Upper lobe of left lung (tissue), 6 donors: ENCODE measurements around the gene B3GNT5. TPM values are rescaled to one million over a fixed set of nuclear protein-coding genes. Genes with fewer than 3 reads are reported as not detected.
A peak's percentile ranks its signal among the peaks of the same experiment; 100 is the strongest.

Experiments used
- ATAC-seq, 2 donors: fragments of 200-7000 bp; cut with Tn5 transposase; one replicate each; pipeline ENCODE4 v1.9.1; 2022; ENCODE audit warnings: mild to moderate bottlenecking in 2 of 2, moderate library complexity in 2 of 2; ENCODE audit not compliant: low FRiP score in 2 of 2
- DNase-seq, 2 donors: peaks; one replicate each; pipeline ENCODE4 v3.0.0-alpha.2; 2019 to 2020
- H3K27ac ChIP-seq, 4 donors: fragments of 200-600 bp; sonication (generic); one replicate each; pipeline ENCODE4 v1.5.1; 2016 to 2019
- H3K27me3 ChIP-seq, 4 donors: fragments of 200-600 bp; sonication (generic); one replicate each; pipeline ENCODE4 v1.5.1; 2017 to 2019
- H3K36me3 ChIP-seq, 4 donors: fragments of 200-600 bp; sonication (generic); one replicate each; pipeline ENCODE4 v1.5.1; 2016 to 2019
- H3K4me1 ChIP-seq, 4 donors: fragments of 200-600 bp; sonication (generic); one replicate each; pipeline ENCODE4 v1.5.1; 2018 to 2019
- H3K4me3 ChIP-seq, 4 donors: fragments of 200-600 bp; sonication (generic); one replicate each; pipeline ENCODE4 v1.5.1; 2017 to 2019; ENCODE audit warnings: mild to moderate bottlenecking in 2 of 4, moderate library complexity in 1 of 4
- H3K9me3 ChIP-seq, 4 donors: fragments of 200-600 bp; sonication (generic); one replicate each; pipeline ENCODE4 v1.5.1; 2018 to 2019
- CTCF ChIP-seq, 6 experiments: fragments of 450-650 bp in 4 of 6; fragments of 200-600 bp in 2 of 6; sonication (generic) in 2 of 6; IDR thresholded peaks; one replicate each; pipeline ENCODE4 v1.5.1; 2016 to 2019; ENCODE audit warnings: antibody characterized with exemption in 6 of 6
- EP300 ChIP-seq, 4 donors: sonication (generic); formaldehyde crosslinking; IDR thresholded peaks; one replicate each; pipeline ENCODE4 v1.5.1; 2017; ENCODE audit warnings: antibody characterized with exemption in 4 of 4, control low read depth in 2 of 4
- POLR2A ChIP-seq, 4 donors: fragments of 450-650 bp; IDR thresholded peaks; one replicate each; pipeline ENCODE4 v1.5.1; 2016 to 2017; ENCODE audit warnings: antibody characterized with exemption in 4 of 4, mild to moderate bottlenecking in 2 of 4
- POLR2AphosphoS5 ChIP-seq, 2 donors: sonication (generic); formaldehyde crosslinking; IDR thresholded peaks; one replicate each; pipeline ENCODE4 v1.5.1; 2017; ENCODE audit warnings: antibody characterized with exemption in 2 of 2
- WGBS, 2 donors: methylation state at CpG; one replicate each; pipeline ENCODE4 v1.1.5; 2017 to 2018; 5-methylcytosine and 5-hydroxymethylcytosine counted together
- total RNA-seq, 6 donors: library from RNA; depleted of rRNA in 4 of 6; stranded (reverse); fragments of >200 nt in 4 of 6; gene quantifications; one replicate each; pipeline versions ENCODE4 v1.1.0 to v1.2.1, GENCODE V29; 2016 to 2021
- donor health status: DM: no; HTN: no; CAD: no; lungs with moderate emphysema.
- donor health status: DM: no; HTN: yes; CAD: no; lungs with severe emphysema.

The B3GNT5 gene
- total RNA-seq, 6 donors from 2014 or later, result 15.7 to 44.5 (median 28.3) TPM

- no peaks in the 10 kb centered on the region for H3K27me3 ChIP-seq
- peaks cover 6 to 18% (median 14%) of the 10 kb centered on the region in 4 donors for H3K4me1 ChIP-seq
- H3K4me3 ChIP-seq, result peak overlapping the region in 1 of 4 donors; percentile 3
- H3K9me3 ChIP-seq, result no peaks in the 10 kb centered on the region
- DNase-seq (peak; percentile 16 to 53), ATAC-seq (peak; percentile 70 to 77)
- no peak for TF ChIP-seq CTCF (IDR thresholded peaks at IDR 0.05)
- TF ChIP-seq EP300 (IDR thresholded peaks at IDR 0.05), result peak in 2 of 4 donors; percentile 12 to 24
- peak overlapping the region; percentile 69 to 83 (median 79) for H3K27ac ChIP-seq
- no peaks in the 10 kb centered on the region for H3K36me3 ChIP-seq
- WGBS, 2 donors, result 46 to 52% methylated on average over 9 of the region's 9 CpGs
Measured at GRCh38 chr3:183210862-183211341, 42.2 kb upstream of the B3GNT5 start.

GRCh38 chr3:183211352-183211751 lies 41.7 kb upstream of the B3GNT5 start:
- H3K36me3 ChIP-seq, result no peaks in the 10 kb centered on the region
- peak; percentile 66 to 91 for ATAC-seq
- peak overlapping the region; percentile 69 to 83 (median 79) for H3K27ac ChIP-seq
- DNase-seq, result peak in 1 of 2 donors; percentile 65
- H3K4me1 ChIP-seq, result peaks cover 6 to 18% (median 14%) of the 10 kb centered on the region in 4 donors
- H3K27me3 ChIP-seq, result no peaks in the 10 kb centered on the region
- H3K4me3 ChIP-seq, result peak overlapping the region in 1 of 4 donors; percentile 3
- TF ChIP-seq POLR2AphosphoS5 (IDR thresholded peaks at IDR 0.05) (peak; percentile 68 to 72), EP300 (IDR thresholded peaks at IDR 0.05) (no peak), POLR2A (IDR thresholded peaks at IDR 0.05) (peak in 1 of 4 donors; percentile 10)
- 51 to 59% methylated on average over 9 to 13 of the region's 13 CpGs for WGBS, 2 donors
- no peaks in the 10 kb centered on the region for H3K9me3 ChIP-seq

- Histone ChIP-seq H3K27me3 (no peaks in the 10 kb centered on the region), H3K36me3 (no peaks in the 10 kb centered on the region), H3K4me3 (no peak overlapping the region), H3K4me1 (peaks cover 6 to 18% (median 14%) of the 10 kb centered on the region in 4 donors), H3K9me3 (no peaks in the 10 kb centered on the region), H3K27ac (peak overlapping the region; percentile 69 to 83 (median 79))
- TF ChIP-seq CTCF (IDR thresholded peaks at IDR 0.05), result no peak
- no peak for TF ChIP-seq POLR2AphosphoS5 (IDR thresholded peaks at IDR 0.05)
- no peak for TF ChIP-seq POLR2A (IDR thresholded peaks at IDR 0.05)
- no peak for TF ChIP-seq EP300 (IDR thresholded peaks at IDR 0.05)
- no peak for DNase-seq
- WGBS, 2 donors, result 59 to 71% methylated on average over 12 of the region's 12 CpGs
- ATAC-seq, result no peak
Measured at GRCh38 chr3:183212096-183212495, 41.0 kb upstream of the B3GNT5 start.

GRCh38 chr3:183212565-183212964 lies 40.5 kb upstream of the B3GNT5 start:
- H3K9me3 ChIP-seq, result no peaks in the 10 kb centered on the region
- TF ChIP-seq POLR2AphosphoS5 (IDR thresholded peaks at IDR 0.05), result peak; percentile 23 to 26
- no peak for TF ChIP-seq CTCF (IDR thresholded peaks at IDR 0.05)
- TF ChIP-seq EP300 (IDR thresholded peaks at IDR 0.05), result no peak
- no peak for TF ChIP-seq POLR2A (IDR thresholded peaks at IDR 0.05)
- ATAC-seq (peak; percentile 60 to 67), DNase-seq (peak in 1 of 2 donors; percentile 31)
- H3K36me3 ChIP-seq, result no peaks in the 10 kb centered on the region
- peak overlapping the region; percentile 69 to 83 (median 79) for H3K27ac ChIP-seq
- 32 to 43% methylated on average over 6 to 7 of the region's 7 CpGs for WGBS, 2 donors
- peaks cover 6 to 18% (median 14%) of the 10 kb centered on the region in 4 donors for H3K4me1 ChIP-seq
- no peaks in the 10 kb centered on the region for H3K27me3 ChIP-seq
- H3K4me3 ChIP-seq, result no peak overlapping the region

- peaks cover 6 to 18% (median 14%) of the 10 kb centered on the region in 4 donors for H3K4me1 ChIP-seq
- no peak overlapping the region for H3K4me3 ChIP-seq
- 58 to 75% methylated on average over 3 of the region's 3 CpGs for WGBS, 2 donors
- no peak for ATAC-seq
- no peaks in the 10 kb centered on the region for H3K27me3 ChIP-seq
- TF ChIP-seq POLR2A (IDR thresholded peaks at IDR 0.05) (no peak), EP300 (IDR thresholded peaks at IDR 0.05) (no peak), CTCF (IDR thresholded peaks at IDR 0.05) (no peak), POLR2AphosphoS5 (IDR thresholded peaks at IDR 0.05) (no peak)
- H3K27ac ChIP-seq, result peak overlapping the region in 1 of 4 donors; percentile 44
- DNase-seq, result no peak
- no peaks in the 10 kb centered on the region for H3K9me3 ChIP-seq
- H3K36me3 ChIP-seq, result no peaks in the 10 kb centered on the region
Measured at GRCh38 chr3:183213415-183214276, 39.4 kb upstream of the B3GNT5 start.
